ENCODE measurements around the gene MIEF1.

GRCh38 chr22:39498368-39498767, 3.7 kb upstream of the MIEF1 start:
- TF ChIP-seq CTCF (IDR thresholded peaks at IDR 0.05) (no peak), POLR2A (IDR thresholded peaks at IDR 0.05) (no peak), POLR2AphosphoS5 (IDR thresholded peaks at IDR 0.05) (no peak)

All from stomach (tissue), 4 donors.